Thoracic aorta (tissue), 2 donors: ENCODE data around the gene TRIM56. TPM values are rescaled to one million over a fixed set of nuclear protein-coding genes. Genes with fewer than 3 reads are reported as not detected.
"Not testable (repeated sequence)": the region's sequence is repeated elsewhere in the genome, so short reads cannot be mapped to it uniquely, and the experiment has no call there.

ENCODE experiments used
- ATAC-seq: fragments of 150-250 bp; one replicate; pipeline ENCODE4 v1.8.0; 2017; ENCODE audit warnings: low read depth; ENCODE audit not compliant: insufficient number of reproducible peaks, low FRiP score
- DNase-seq: peaks from one replicate; pipeline ENCODE4 v3.0.0-alpha.2; 2020; ENCODE audit warnings: low spot score
- H3K27ac ChIP-seq, 2 donors: fragments of 200-600 bp; sonication (generic); 1 replicate in 1 of 2; 2 replicates in 1 of 2; pipeline ENCODE4 v1.5.1; 2016; ENCODE audit warnings: mild to moderate bottlenecking in 2 of 2, moderate library complexity in 2 of 2
- H3K27me3 ChIP-seq: fragments of 200-600 bp; sonication (generic); replicated peaks from 2 replicates; pipeline ENCODE4 v1.6.0; 2016; ENCODE audit warnings: mild to moderate bottlenecking; ENCODE audit not compliant: insufficient read depth
- H3K36me3 ChIP-seq: fragments of 200-600 bp; sonication (generic); one replicate; pipeline ENCODE4 v1.5.1; 2016
- H3K4me1 ChIP-seq, 2 donors: fragments of 200-600 bp; sonication (generic); 1 replicate in 1 of 2; 2 replicates in 1 of 2; pipeline versions ENCODE4 v1.5.1 to v1.6.0; 2016; ENCODE audit warnings: low read depth in 2 of 2, mild to moderate bottlenecking in 1 of 2; ENCODE audit not compliant: control insufficient read depth in 1 of 2
- H3K4me3 ChIP-seq: fragments of 200-600 bp; sonication (generic); 2 replicates; pipeline ENCODE4 v1.5.1; 2016; ENCODE audit warnings: mild to moderate bottlenecking
- H3K9me3 ChIP-seq: fragments of 200-600 bp; sonication (generic); 2 replicates; pipeline ENCODE4 v1.5.1; 2016
- total RNA-seq, 2 donors: library from RNA; depleted of rRNA; stranded (reverse); fragments of >200 nt; gene quantifications; one replicate each; pipeline versions ENCODE4 v1.1.0 to v1.2.3, GENCODE V29; 2016
- TF ChIP-seq, protein P1 (sequence below): fragments of 200-600 bp; sonication (generic); IDR thresholded peaks from one replicate; pipeline ENCODE4 v1.5.1; 2019; ENCODE audit warnings: antibody characterized with exemption

Gene TRIM56
- total RNA-seq, 2 donors from 2014 or later = 32.1 to 44.5 TPM

- DNase-seq (no peak), ATAC-seq (no peak)
- Histone ChIP-seq H3K27me3 (no peaks in the 10 kb centered on the region), H3K4me1 (no peaks in the 10 kb centered on the region), H3K36me3 (no peaks in the 10 kb centered on the region), H3K9me3 (no peaks in the 10 kb centered on the region), H3K27ac (no peak overlapping the region), H3K4me3 (no peak overlapping the region)
- TF ChIP-seq, protein P1, sequence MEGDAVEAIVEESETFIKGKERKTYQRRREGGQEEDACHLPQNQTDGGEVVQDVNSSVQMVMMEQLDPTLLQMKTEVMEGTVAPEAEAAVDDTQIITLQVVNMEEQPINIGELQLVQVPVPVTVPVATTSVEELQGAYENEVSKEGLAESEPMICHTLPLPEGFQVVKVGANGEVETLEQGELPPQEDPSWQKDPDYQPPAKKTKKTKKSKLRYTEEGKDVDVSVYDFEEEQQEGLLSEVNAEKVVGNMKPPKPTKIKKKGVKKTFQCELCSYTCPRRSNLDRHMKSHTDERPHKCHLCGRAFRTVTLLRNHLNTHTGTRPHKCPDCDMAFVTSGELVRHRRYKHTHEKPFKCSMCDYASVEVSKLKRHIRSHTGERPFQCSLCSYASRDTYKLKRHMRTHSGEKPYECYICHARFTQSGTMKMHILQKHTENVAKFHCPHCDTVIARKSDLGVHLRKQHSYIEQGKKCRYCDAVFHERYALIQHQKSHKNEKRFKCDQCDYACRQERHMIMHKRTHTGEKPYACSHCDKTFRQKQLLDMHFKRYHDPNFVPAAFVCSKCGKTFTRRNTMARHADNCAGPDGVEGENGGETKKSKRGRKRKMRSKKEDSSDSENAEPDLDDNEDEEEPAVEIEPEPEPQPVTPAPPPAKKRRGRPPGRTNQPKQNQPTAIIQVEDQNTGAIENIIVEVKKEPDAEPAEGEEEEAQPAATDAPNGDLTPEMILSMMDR = no peak
Measured at GRCh38 chr7:101060992-101061391, 24.3 kb upstream of the TRIM56 start.

GRCh38 chr7:101064176-101064550, 21.1 kb upstream of the TRIM56 start:
- H3K27ac ChIP-seq, H3K9me3 ChIP-seq, H3K27me3 ChIP-seq, ATAC-seq, H3K4me3 ChIP-seq, H3K36me3 ChIP-seq, DNase-seq, H3K4me1 ChIP-seq: not testable (repeated sequence)

DNA sequence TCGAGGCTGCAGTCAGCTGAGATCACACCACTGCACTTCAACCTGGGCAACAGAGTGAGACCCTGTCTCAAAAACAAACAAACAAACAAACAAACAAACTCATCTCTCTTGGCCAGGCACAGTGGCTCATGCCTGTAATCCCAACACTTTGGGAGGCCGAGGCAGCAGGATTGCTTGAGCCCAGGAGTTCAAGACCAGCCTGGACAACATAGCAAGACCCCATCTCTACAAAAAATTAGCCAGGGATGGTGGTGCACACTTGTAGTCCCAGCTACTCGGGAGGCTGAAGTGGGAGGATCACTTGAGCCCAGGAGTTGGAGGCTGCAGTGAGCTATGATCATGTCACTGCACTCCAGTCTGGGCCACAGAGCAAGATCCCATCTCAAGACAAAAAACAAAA, 20.1 kb upstream of the TRIM56 start:
- not testable (repeated sequence) for H3K36me3 ChIP-seq, H3K27ac ChIP-seq, H3K27me3 ChIP-seq, ATAC-seq, H3K4me1 ChIP-seq, DNase-seq, H3K9me3 ChIP-seq, H3K4me3 ChIP-seq

- H3K36me3 ChIP-seq = no peaks in the 10 kb centered on the region
- no peaks in the 10 kb centered on the region for H3K9me3 ChIP-seq
- no peaks in the 10 kb centered on the region for H3K27me3 ChIP-seq
- TF ChIP-seq, protein P1 = no peak
- no peak for DNase-seq
- H3K27ac ChIP-seq = no peak overlapping the region
- H3K4me3 ChIP-seq = no peak overlapping the region
- no peaks in the 10 kb centered on the region for H3K4me1 ChIP-seq
- ATAC-seq = no peak
Measured at GRCh38 chr7:101066141-101066832, 19.0 kb upstream of the TRIM56 start.

DNA sequence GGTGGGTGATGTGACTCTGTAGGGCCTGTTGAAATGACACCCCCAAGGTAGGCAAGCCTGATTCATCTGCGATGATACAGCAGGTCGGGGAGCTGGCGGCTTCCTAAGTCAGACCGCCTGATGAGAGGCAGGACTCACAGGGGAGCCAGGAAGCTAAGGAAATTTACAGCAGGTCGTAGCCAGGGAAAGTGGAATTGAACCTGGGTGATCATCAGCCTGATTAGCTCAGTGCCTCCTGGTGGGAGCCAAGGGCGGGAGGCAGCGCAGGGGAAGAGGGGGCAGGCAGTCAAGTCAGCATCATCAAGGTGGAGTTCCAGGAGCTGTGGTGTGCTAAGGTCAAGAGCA, 18.5 kb upstream of the TRIM56 start:
- no peak for DNase-seq

DNA sequence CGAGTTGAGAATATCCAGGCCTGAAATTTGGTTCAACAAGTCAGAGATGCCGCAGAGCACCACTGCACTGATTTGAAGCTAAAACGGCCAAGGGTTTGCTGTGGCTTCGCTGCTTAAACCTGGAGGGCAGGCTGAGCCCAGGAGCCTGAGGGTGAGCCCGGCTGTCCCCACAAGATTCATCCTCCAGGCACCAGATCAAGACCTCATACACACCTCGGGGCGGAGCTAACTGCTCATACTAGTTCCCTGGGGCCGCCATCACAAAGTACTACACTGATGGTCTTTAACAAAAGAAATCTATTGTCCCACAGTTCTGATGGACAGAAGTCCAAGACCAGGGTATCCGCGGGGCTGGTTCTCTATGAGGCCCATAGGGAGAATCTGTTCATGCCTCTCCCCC, 16.9 kb upstream of the TRIM56 start:
- TF ChIP-seq, protein P1 = no peak
- Histone ChIP-seq H3K4me1 (no peaks in the 10 kb centered on the region), H3K4me3 (no peak overlapping the region), H3K27me3 (no peaks in the 10 kb centered on the region), H3K27ac (no peak overlapping the region), H3K36me3 (no peaks in the 10 kb centered on the region), H3K9me3 (no peaks in the 10 kb centered on the region)
- DNase-seq = no peak
- ATAC-seq = no peak

More for the DNA sequence above, 18.5 kb upstream of the TRIM56 start:
- Histone ChIP-seq H3K36me3 (no peaks in the 10 kb centered on the region), H3K4me1 (no peaks in the 10 kb centered on the region), H3K27me3 (no peaks in the 10 kb centered on the region), H3K4me3 (no peak overlapping the region), H3K27ac (no peak overlapping the region), H3K9me3 (no peaks in the 10 kb centered on the region)
- TF ChIP-seq, protein P1 = no peak
- ATAC-seq = no peak

DNA sequence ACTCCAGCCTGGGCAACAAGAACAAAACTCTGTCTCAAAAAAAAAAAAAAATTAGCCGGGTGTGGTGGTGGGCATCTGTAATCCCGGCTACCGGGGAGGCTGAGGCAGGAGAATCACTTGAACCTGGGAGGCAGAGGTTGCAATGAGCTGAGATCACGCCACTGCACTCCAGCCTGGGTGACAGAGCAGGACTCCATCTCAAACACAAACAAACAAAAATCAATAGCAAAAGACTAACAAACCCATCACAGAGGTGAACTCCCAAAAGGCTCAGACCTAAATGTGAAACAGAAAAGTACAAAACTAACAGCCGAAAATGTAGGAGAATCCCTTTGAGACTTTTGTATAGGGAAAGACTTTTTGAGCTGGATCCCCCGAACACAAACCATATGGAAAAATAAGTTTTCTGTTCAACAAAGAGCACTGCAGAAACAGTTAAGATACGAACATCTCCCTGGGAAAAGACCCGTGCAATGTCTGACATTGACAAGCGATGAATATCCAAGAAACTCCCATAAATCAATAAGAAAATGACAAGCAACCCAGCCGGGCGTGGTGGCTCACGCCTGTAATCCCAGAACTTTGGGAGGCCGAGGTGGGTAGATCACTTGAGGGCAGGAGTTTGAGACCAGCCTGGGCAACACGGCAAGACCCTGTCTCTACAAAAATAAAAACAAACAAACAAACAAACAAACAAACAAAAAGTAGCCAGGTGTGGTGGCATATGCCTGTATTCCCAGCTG, 13.7 kb upstream of the TRIM56 start:
- not testable (repeated sequence) for ATAC-seq, H3K27ac ChIP-seq, DNase-seq, H3K4me1 ChIP-seq, H3K36me3 ChIP-seq, H3K4me3 ChIP-seq, H3K9me3 ChIP-seq, H3K27me3 ChIP-seq
